Measurements from ENCODE around the gene YJEFN3.

Gene YJEFN3, protein sequence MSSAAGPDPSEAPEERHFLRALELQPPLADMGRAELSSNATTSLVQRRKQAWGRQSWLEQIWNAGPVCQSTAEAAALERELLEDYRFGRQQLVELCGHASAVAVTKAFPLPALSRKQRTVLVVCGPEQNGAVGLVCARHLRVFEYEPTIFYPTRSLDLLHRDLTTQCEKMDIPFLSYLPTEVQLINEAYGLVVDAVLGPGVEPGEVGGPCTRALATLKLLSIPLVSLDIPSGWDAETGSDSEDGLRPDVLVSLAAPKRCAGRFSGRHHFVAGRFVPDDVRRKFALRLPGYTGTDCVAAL

GRCh38 chr19:19528721-19529490, at the start of gene YJEFN3:
YJEFN3 (plus strand) TSS chr19:19528911; CDS start chr19:19528933, 22 bp downstream.
- no peak for DNase-seq

DNA sequence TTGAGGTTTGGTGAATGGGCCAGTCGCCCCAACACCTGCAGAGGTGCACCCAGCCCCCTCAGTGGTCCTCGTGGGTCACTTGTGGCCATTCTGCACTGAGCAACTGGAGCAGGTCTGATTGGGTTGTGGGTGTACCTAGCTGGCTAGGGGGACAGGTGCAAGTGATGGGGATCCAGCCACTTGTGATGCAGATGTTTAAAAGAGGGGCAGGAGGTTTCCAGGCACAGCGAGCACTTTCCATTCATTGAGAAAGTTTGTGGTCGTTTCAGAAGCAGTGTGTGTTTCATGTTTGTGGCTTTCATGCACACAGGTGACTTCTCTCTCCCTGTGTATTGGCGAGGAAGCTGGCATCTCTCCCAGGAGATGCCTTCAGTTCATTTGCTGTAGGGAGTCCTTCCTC, 48.0 kb upstream of the YJEFN3 start:
- DNase-seq = no peak

DNA sequence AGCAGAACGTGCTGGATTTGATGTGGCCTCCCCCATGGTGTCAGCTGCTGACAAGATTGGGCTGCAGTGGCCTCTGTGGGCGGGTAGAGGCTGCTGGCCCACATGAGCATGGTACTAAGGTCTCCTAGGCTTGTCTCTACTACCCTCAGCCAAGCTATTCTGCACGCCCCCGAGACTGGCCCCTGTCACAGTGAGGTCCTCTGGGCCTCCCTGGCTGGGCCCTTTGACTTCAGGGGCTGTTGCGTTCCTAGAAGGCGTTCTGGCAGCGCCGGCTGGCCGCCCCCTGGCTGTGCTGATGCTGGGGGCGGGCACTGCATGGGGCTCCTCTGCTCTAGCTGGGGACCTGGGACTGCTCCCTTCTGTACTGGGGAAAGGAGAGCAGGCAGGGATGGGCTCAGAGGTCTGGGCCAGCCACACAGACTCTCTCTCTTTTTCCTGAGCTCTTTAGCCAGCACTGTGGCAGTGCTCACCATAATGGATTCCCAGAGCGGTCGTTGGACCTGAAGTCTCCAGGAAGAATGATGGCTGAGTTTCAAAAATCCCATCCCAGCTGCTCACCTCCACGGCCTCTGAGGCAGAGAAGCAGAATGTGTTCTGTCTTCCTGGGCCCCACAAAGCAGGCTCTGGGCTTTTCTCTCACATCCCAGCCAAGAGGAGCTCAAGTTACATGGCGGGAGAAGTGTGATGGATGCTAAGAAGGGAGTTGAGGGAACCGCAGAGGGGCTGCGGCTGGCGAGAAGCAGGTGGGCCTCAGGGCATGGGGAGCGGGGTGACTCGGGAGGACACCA, 45.7 kb upstream of the YJEFN3 start:
- DNase-seq = no peak

- DNase-seq = no peak
These were observed 43.3 kb upstream of the YJEFN3 start for GRCh38 chr19:19485161-19485997.

DNA sequence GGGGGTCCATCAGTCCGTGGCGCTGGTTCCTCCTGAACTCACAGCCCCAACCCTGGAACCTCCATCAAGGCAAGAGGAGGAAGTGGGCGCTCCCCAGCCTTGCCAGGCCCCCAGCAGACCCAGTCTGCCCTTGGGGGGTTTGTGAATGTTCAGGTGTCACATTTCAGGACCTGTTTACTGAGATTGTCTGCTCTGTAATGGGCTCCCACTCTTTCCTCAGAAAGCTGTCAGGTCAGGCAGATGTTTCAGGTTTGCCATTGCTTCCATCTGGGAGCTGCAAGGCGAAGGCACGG, 42.8 kb upstream of the YJEFN3 start:
- DNase-seq = no peak

DNA sequence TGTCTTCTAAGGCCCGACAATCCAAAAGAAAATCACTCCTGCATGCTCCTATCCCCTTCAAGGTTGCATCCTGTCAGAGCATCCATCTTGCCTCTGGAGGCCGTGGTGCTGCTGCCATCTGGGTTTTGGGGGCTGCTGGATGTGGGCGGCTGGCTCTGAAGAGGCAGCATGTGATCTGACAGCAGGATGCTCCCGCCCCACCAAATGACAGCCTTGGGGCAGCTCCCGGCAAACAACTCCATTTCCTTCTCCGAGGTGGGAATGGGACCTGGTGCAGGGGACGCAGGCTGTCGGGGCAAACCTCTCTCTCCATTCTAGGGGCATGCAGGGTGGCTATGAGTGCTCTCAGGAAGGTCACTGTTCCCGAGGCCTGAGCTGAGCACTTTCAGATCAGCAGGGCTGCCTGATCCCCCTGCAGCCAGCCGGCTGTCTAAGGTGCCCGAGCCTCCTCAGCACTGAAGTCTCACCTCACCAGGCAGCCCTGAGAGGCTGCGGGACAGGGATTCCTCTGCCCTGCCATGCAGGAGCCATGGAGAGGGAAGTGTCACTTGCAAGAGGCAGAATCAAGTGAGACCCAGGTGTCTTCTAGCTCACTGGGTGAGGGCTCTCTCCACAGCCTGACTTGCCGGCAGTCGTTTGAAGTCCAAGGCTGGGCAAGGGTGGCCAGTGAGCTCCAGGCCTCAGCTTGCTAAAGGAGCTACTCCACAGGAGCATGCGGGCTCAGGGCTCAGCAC, 42.2 kb upstream of the YJEFN3 start:
- DNase-seq = no peak

- peak in 1 of 2 experiments; percentile 15 for DNase-seq
These were observed 41.4 kb upstream of the YJEFN3 start for GRCh38 chr19:19487077-19487949.

- DNase-seq = no peak
These were observed 40.5 kb upstream of the YJEFN3 start for GRCh38 chr19:19487950-19488874.

DNA sequence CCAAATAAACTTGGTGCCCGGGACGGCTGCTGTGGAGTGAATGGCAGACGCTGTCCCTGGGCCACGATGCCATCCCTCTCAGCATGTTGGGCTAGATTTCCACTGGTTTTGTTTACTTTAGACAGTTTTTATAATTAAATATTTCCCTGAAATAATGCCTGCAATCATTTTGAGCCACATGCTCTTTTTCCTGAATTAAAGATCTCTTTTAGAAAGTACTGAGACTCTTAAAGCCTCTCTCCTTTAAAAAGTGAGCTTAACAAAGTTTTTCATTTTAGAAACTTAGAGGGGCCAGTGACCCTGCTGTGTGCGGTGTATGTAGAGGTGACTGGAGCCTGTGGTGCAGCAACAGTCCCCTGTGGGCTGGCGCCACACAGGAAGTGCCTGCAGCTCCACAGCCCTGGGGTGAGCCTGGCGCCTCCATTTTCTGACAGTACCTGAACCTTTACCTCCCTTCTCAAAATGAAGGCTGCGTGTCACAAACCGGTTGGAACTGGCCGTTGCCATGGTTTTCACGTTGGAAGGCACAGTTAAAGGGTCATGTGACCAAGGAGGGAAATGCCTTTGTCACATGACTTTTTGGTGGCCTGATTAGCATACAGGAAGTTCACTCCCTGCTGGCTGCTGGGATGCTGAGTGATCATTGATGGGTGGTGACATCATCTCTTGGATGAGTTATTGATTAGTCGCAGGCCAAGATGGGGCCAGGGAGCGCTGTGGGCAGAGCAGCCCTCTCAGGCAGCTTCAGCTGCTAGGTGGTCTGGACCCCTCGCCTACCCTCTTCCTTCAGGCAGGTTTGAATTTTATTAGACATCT, 39.6 kb upstream of the YJEFN3 start:
- DNase-seq = peak; percentile 96

- no peak for DNase-seq
These were observed 38.9 kb upstream of the YJEFN3 start for GRCh38 chr19:19489804-19490204.

- peak; percentile 63 to 75 for DNase-seq
These were observed 38.3 kb upstream of the YJEFN3 start for GRCh38 chr19:19490214-19490968.

DNA sequence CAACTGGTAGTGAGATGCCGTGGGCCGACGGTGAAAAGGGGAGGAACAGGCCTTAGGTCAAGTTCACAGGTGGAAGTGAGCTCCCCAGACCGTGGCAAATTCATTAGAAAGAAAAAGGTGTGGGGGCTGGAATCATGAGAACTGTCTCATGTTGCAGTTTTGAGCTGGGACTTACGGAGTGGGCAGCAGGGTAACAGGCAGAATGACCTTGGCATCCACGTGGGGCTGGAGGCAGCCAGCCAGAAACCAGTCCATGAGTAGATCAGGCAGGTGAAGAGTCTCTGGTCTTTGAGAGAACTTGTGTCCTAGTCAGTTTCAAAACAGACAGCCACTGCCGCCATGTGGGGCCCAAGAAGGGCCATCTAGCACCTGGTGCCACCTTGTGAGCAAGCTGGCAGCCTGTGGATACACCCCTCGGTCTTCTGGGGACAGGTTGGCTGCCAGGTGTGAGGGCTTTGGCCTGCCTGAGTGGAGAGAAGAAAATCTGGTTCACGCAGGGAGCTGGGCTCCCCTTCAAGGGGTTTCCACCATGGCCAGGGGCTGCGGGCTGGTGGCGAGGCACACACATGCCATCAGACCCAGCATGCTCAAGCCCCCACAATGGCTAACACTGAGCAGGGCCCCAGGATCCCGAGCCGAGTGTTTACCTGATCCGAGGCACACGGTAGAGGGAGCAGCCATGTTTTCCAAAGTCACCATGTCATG, 37.2 kb upstream of the YJEFN3 start:
- no peak for DNase-seq

DNA sequence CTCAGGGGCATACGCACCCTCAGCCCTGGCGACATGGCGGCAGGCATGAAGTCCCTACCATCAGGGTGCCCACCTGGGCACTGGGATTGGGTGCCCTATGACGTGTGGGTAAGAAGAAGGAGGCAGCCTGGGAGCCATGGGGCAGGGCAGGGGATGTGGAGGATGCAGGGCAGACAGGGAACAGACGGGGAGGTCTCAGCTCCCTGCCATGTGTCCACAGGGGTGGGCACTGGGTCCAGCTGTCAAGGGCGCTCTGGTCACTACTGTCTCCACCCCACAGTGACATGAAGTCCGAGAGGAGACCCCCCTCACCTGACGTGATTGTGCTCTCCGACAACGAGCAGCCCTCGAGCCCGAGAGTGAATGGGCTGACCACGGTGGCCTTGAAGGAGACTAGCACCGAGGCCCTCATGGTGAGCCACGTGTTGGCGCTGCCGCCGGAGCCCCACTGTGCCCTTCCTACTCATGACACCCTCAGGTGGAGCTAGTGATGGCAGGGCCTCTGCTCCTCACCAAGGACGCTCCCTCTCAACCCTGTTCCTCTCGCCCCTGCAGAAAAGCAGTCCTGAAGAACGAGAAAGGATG, 36.6 kb upstream of the YJEFN3 start:
- no peak for DNase-seq

- DNase-seq = no peak
These were observed 34.7 kb upstream of the YJEFN3 start for GRCh38 chr19:19493841-19494546.

- DNase-seq = no peak
These were observed 32.8 kb upstream of the YJEFN3 start for GRCh38 chr19:19495614-19496603.

All from SHP77 (cell line).